ENCODE results near the gene MSH2. TPM values are rescaled to one million over a fixed set of nuclear protein-coding genes. Genes with fewer than 3 reads are reported as not detected.
A peak's percentile ranks its signal among the peaks of the same experiment; 100 is the strongest.
"Not testable (repeated sequence)": the region's sequence is repeated elsewhere in the genome, so short reads cannot be mapped to it uniquely, and the experiment has no call there.

Gene MSH2
- total RNA-seq, 1 experiment from 2014 or later, result 75.1 TPM

- not testable (repeated sequence) for DNase-seq (ENCODE audit: low read depth)
These were observed 5.0 kb downstream of the MSH2 start for GRCh38 chr2:47407976-47408375.

DNA sequence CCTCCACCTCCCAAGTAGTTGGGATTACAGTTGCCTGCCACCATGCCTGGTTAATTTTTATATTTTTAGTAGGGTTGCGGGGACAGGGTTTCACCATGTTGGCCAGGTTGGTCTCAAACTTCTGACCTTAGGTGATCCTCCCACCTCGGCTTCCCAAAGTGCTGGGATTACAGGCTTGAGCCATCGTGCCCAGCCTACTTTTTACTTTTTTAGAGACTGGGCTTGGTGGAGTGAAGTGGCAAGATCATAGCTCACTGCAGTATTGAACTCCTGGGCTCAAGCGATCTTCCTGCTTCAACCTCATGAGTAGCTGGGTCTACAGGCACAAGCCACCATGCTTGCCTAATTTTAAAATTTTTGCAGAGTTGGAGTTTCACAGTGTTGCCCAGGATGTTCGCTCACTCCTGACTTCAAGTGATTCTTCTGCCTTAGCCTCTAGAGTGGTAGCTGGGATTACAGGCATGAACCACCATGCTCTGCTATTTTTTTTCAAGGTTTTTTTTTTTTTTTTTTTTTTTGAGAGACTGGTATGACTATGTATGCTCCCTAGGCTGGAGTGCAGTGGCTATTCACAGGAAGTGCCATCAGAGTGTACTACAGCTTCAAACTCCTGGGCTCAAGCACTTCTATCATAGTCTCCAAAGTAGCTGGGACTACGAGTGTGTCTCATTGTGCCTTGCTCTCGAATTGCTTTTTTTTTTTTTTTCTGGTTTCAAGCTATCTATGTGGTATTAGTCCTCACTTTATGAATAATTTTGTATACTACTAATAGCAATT lies 11.9 kb downstream of the MSH2 start:
- no peak for DNase-seq (ENCODE audit: low read depth)

GRCh38 chr2:47420214-47420613 lies 17.3 kb downstream of the MSH2 start:
- no peak for DNase-seq (ENCODE audit: low read depth)

DNA sequence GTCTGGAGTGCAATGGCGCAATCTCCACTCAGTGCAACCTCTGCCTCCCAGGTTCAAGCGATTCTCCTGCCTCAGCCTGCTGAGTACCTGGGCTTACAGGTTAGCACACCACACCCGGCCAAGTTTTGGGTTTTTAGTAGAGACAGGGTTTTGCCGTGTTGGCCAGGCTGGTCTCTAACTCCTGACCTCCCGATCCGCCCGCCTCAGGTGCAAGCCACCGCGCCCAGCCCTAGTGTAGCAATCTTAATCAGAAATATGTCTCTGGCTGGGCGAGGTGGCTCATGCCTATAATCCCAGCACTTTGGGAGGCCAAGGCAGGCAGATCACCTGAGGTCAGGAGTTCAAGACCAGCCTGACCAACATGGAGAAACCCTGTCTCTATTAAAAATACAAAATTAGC lies 17.7 kb downstream of the MSH2 start:
- DNase-seq (ENCODE audit: low read depth), result not testable (repeated sequence)

- peak; percentile 25 for DNase-seq (ENCODE audit: low read depth)
These were observed 19.1 kb downstream of the MSH2 start for GRCh38 chr2:47422016-47422415.

- peak; percentile 14 for DNase-seq (ENCODE audit: low read depth)
These were observed 19.6 kb downstream of the MSH2 start for GRCh38 chr2:47422560-47422959.

DNA sequence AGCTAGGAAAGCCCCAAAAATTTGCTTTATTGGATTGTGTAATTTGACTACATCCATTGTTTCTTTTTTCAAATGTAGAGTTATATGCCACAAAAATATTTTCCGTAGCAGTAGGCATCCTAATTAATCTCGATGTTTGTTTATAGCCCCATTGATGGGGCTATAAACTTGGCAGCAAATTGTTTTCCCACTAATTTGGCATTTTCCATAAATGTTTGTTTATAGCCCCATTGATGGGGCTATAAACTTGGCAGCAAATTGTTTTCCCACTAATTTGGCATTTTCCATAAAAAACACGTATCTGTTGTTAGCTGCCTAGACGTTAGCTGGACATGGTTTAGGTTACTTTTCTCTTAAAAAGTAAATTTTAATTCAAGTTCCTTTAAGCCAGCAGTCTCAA lies 23.8 kb downstream of the MSH2 start:
- no peak for DNase-seq (ENCODE audit: low read depth)

DNA sequence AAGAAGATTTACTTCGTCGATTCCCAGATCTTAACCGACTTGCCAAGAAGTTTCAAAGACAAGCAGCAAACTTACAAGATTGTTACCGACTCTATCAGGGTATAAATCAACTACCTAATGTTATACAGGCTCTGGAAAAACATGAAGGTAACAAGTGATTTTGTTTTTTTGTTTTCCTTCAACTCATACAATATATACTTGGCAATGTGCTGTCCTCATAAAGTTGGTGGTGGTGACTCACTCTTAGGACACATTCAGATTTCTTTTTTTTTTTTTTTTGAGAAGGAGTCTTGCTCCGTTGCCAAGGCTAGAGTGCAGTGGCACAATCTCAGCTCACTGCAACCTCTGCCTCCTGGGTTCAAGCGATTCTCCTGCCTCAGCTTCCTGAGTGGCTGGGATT lies 26.8 kb downstream of the MSH2 start:
- DNase-seq (ENCODE audit: low read depth), result peak; percentile 30

- DNase-seq (ENCODE audit: low read depth), result not testable (repeated sequence)
These were observed 30.1 kb downstream of the MSH2 start for GRCh38 chr2:47433006-47433405.

DNA sequence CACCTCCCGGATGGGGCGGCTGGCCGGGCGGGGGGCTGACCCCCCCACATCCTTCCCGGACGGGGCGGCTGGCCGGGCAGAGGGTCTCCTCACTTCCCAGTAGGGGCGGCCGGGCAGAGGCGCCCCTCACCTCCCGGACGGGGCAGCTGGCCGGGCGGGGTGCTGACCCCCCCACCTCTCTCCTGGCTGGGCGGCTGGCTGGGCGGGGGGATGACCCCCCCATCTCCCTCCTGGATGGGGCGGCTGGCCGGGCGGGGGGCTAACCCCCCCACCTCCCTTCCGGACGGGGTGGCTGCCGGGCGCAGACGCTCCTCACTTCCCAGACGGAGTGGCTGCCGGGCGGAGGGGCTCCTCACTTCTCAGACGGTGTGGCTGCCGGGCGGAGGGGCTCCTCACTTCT lies 30.5 kb downstream of the MSH2 start:
- DNase-seq (ENCODE audit: low read depth), result not testable (repeated sequence)

DNA sequence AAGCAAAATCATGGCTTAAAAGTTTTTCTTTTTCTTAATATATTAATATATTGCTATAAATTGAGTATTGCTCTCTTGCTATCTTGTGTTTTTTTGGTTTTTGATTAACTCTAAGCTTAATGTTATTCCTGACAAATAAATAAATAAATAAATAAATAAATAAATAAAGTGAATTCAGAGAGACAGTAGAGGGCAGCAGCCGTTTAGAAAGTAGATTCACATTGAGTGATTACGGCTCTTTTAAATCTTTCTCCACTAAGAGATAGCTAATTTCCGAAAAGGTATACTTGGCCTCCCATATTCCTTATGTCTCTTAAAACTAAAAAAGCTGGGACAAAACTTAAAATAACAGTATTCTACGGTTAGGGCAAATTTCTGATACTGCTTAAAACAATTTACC lies 34.3 kb downstream of the MSH2 start:
- peak; percentile 8 for DNase-seq (ENCODE audit: low read depth)

- no peak for DNase-seq (ENCODE audit: low read depth)
These were observed 35.1 kb downstream of the MSH2 start for GRCh38 chr2:47438106-47438505.

GRCh38 chr2:47438783-47439182 lies 35.8 kb downstream of the MSH2 start:
- DNase-seq (ENCODE audit: low read depth), result no peak

- DNase-seq (ENCODE audit: low read depth), result no peak
These were observed 48.8 kb downstream of the MSH2 start for GRCh38 chr2:47451790-47452189.

- DNase-seq (ENCODE audit: low read depth), result no peak
These were observed 49.8 kb downstream of the MSH2 start for GRCh38 chr2:47452761-47453160.

DNA sequence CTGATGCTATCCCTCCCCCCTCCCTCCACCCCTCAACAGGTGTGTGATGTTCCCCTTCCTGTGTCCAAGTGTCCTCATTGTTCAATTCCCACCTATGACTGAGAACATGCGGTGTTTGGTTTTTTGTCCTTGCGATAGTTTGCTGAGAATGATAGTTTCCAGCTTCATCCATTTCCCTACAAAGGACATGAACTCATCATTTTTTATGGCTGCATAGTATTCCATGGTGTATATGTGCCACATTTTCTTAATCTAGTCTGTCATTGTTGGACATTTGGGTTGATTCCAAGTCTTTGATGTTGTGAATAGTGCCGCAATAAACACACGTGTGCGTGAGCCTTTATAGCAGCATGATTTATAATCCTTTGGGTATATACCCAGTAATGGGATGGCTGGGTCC lies 51.9 kb downstream of the MSH2 start:
- DNase-seq (ENCODE audit: low read depth), result not testable (repeated sequence)

DNA sequence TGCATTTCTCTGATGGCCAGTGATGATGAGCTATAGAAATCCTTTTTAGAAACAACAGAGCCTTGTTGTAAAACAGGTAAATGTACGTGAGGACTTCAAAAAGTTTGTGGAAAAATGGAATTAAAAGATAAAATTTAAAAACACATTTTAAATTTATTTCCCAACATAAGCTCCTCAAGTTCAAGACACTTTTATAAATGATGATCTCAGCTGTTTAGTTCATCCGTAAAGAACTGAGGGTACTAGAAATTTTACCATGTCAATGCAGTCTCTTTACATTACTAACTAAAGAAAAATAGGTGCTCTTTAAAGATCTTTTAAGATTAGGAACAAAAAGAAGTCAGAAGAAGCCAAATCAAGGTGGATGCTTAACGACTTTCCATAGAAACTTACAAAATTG lies 52.5 kb downstream of the MSH2 start:
- DNase-seq (ENCODE audit: low read depth), result no peak

DNA sequence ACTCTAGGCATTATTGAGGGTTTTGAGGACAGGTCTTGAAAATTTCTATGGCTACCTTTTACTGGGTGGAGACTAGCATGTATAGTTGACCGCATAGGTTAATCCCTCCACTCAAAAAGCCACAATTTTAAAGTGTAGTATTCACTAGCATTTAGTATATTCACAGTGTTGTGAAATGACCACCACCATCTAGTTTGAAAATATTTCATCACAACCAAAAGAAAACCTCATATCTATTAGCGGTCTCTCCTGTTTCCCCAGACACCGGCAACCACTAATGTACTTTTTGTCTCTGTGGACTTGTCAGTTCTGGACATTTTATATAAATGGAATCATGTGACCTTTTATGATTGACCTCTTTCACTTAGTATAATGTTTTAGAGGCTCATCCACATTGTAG lies 53.9 kb downstream of the MSH2 start:
- DNase-seq (ENCODE audit: low read depth), result no peak

DNA sequence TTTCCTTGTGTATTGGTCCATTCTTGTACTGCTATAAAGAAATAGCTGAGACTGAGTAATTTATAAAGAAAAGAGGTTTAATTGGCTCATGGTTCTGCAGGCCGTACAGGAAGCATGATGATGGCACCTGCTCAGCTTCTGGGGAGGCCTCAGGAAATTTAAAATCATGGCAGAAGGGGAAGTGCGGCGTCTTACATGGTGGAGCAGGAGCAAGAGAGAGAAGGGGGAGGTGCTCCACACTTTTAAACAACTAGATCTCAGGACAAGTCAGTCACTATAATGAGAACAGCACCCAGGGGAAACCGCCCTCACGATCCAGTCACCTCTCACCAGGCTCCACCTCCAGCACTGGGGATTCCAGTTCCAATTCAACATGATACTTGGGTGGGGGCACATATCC lies 54.3 kb downstream of the MSH2 start:
- no peak for DNase-seq (ENCODE audit: low read depth)

GRCh38 chr2:47459021-47459420 lies 56.1 kb downstream of the MSH2 start:
- DNase-seq (ENCODE audit: low read depth), result no peak

DNA sequence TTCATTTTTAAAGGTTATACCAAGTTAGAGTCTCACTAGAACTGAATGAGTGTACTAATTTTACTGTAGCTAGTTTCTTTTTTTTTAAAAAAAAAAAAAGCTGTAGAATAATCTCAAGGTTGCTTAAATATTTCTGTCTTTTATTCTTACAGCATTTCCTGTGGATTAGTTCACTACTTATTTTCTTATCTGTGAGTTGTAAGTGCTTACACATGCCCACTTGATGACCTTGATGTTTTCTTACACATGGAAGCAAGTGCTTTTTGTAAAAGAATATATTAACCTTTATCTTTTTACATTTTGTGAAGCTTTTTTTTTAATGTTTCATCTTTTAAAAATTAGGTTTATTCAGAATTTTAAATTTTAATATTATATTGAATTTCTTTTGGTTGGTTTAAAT lies 57.8 kb downstream of the MSH2 start:
- no peak for DNase-seq (ENCODE audit: low read depth)

GRCh38 chr2:47471429-47472116 lies 68.6 kb downstream of the MSH2 start:
- DNase-seq (ENCODE audit: low read depth), result no peak

- no peak for DNase-seq (ENCODE audit: low read depth)
These were observed 76.9 kb downstream of the MSH2 start for GRCh38 chr2:47479863-47480262.

Measured in Daoy (cell line).